AML-193 (cell line): ENCODE data around the gene SP140.
"Not testable (repeated sequence)": the region's sequence is repeated elsewhere in the genome, so short reads cannot be mapped to it uniquely, and the experiment has no call there.

ENCODE experiments used
- DNase-seq, 2 experiments: peaks; one replicate each; lab custom pipeline; 2025; lab: John Stamatoyannopoulos, UW

The SP140 gene

GRCh38 chr2:230326453-230327417, 101.2 kb downstream of the SP140 start, which contains the start of gene SP140L:
SP140L (plus strand) TSS chr2:230327193; CDS start chr2:230327270, 77 bp downstream.
- peak; percentile 75 to 85 for DNase-seq

- DNase-seq: peak; percentile 18 to 40
These were observed 102.0 kb downstream of the SP140 start for GRCh38 chr2:230327418-230328154.

GRCh38 chr2:230328155-230328458, 102.6 kb downstream of the SP140 start:
- no peak for DNase-seq

GRCh38 chr2:230329946-230330605, 104.5 kb downstream of the SP140 start:
- DNase-seq: no peak

GRCh38 chr2:230330725-230331124, 105.2 kb downstream of the SP140 start:
- no peak for DNase-seq

- no peak for DNase-seq
These were observed 109.9 kb downstream of the SP140 start for GRCh38 chr2:230335461-230335863.

- no peak for DNase-seq
These were observed 110.4 kb downstream of the SP140 start for GRCh38 chr2:230335864-230336506.

- DNase-seq: not testable (repeated sequence)
These were observed 116.5 kb downstream of the SP140 start for GRCh38 chr2:230341936-230342528.

GRCh38 chr2:230343041-230343624, 117.6 kb downstream of the SP140 start:
- DNase-seq: not testable (repeated sequence)

- no peak for DNase-seq
These were observed 118.2 kb downstream of the SP140 start for GRCh38 chr2:230343747-230344146.

- DNase-seq: no peak
These were observed 120.9 kb downstream of the SP140 start for GRCh38 chr2:230346465-230346864.

GRCh38 chr2:230346921-230347533, 121.5 kb downstream of the SP140 start:
- DNase-seq: no peak

GRCh38 chr2:230347659-230348305, 122.2 kb downstream of the SP140 start:
- DNase-seq: no peak

- no peak for DNase-seq
These were observed 123.3 kb downstream of the SP140 start for GRCh38 chr2:230348787-230349186.

- DNase-seq: peak in 1 of 2 experiments; percentile 1
These were observed 130.5 kb downstream of the SP140 start for GRCh38 chr2:230356084-230356483.

GRCh38 chr2:230358305-230358704, 132.8 kb downstream of the SP140 start:
- DNase-seq: no peak

GRCh38 chr2:230360028-230360427, 134.5 kb downstream of the SP140 start:
- DNase-seq: no peak

- DNase-seq: peak in 1 of 2 experiments; percentile 2
These were observed 136.6 kb downstream of the SP140 start for GRCh38 chr2:230362030-230362691.
